HepG2 (cell line): Measurements from ENCODE around the gene PIK3R5. TPM values are rescaled to one million over a fixed set of nuclear protein-coding genes. Genes with fewer than 3 reads are reported as not detected.

Source experiments
- CSRNP2 ChIP-seq: sonication (generic); formaldehyde crosslinking; conservative IDR thresholded peaks from 2 replicates; pipeline ENCODE4 v1.8.0; 2022; ENCODE audit warnings: low read depth, missing genetic modification reagents
- FOXP1 ChIP-seq, 2 experiments: fragments of 450-650 bp in 1 of 2; IDR thresholded peaks; 2 replicates each; pipeline ENCODE4 v1.6.1; 2017 to 2018; ENCODE audit warnings: antibody characterized with exemption in 1 of 2
- HNF1B ChIP-seq: sonication (generic); formaldehyde crosslinking; IDR thresholded peaks from 2 replicates; pipeline ENCODE4 v1.5.1; 2020; ENCODE audit warnings: mild to moderate bottlenecking, moderate library complexity, missing genetic modification reagents
- PATZ1 ChIP-seq: sonication (generic); formaldehyde crosslinking; IDR thresholded peaks from 2 replicates; pipeline ENCODE4 v1.4.0; 2020; ENCODE audit warnings: missing genetic modification reagents
- PRDM10 ChIP-seq: sonication (generic); formaldehyde crosslinking; IDR thresholded peaks from 2 replicates; pipeline ENCODE4 v1.4.0; 2020; ENCODE audit warnings: low read depth, missing genetic modification reagents
- ZNF160 ChIP-seq: sonication (generic); formaldehyde crosslinking; IDR thresholded peaks from 2 replicates; pipeline ENCODE4 v1.8.0; 2022; ENCODE audit warnings: mild to moderate bottlenecking, inconsistent platforms, missing genetic modification reagents
- polyA plus RNA-seq, 8 experiments: library from polyadenylated mRNA; depleted of rRNA in 3 of 8; stranded (reverse) in 7 of 8; unstranded in 1 of 8; fragments of >200 nt; fragmentation: Illumina TruSeq in 4 of 8; extraction: Trizol in 4 of 8; gene quantifications; 2 replicates each; pipeline versions ENCODE4 v1.2.1 to v1.2.3, GENCODE V29; 2011 to 2016; ENCODE audit warnings: low read depth in 4 of 8, missing spikeins in 1 of 8, mixed read lengths in 1 of 8; ENCODE audit not compliant: insufficient read depth in 1 of 8
- total RNA-seq, 5 experiments: library from RNA; depleted of rRNA; stranded (reverse); fragments of >200 nt; fragmentation: Illumina TruSeq; extraction: Trizol; gene quantifications; 2 replicates each; pipeline ENCODE4 v1.2.3, GENCODE V29; 2016; ENCODE audit warnings: low read depth in 1 of 5
- TF ChIP-seq, protein P1 (sequence below): sonication (generic); formaldehyde crosslinking; IDR thresholded peaks from one replicate; pipeline ENCODE4 v1.5.1; 2020; ENCODE audit warnings: mild to moderate bottlenecking, missing genetic modification reagents; ENCODE audit errors: not compliant biosample characterization

PIK3R5 gene
- total and polyA plus RNA-seq, 2 of the 13 experiments (the other 11 are each of a cell fraction or from before 2014, with no cell fraction given), result not detected

- TF ChIP-seq, protein P1, sequence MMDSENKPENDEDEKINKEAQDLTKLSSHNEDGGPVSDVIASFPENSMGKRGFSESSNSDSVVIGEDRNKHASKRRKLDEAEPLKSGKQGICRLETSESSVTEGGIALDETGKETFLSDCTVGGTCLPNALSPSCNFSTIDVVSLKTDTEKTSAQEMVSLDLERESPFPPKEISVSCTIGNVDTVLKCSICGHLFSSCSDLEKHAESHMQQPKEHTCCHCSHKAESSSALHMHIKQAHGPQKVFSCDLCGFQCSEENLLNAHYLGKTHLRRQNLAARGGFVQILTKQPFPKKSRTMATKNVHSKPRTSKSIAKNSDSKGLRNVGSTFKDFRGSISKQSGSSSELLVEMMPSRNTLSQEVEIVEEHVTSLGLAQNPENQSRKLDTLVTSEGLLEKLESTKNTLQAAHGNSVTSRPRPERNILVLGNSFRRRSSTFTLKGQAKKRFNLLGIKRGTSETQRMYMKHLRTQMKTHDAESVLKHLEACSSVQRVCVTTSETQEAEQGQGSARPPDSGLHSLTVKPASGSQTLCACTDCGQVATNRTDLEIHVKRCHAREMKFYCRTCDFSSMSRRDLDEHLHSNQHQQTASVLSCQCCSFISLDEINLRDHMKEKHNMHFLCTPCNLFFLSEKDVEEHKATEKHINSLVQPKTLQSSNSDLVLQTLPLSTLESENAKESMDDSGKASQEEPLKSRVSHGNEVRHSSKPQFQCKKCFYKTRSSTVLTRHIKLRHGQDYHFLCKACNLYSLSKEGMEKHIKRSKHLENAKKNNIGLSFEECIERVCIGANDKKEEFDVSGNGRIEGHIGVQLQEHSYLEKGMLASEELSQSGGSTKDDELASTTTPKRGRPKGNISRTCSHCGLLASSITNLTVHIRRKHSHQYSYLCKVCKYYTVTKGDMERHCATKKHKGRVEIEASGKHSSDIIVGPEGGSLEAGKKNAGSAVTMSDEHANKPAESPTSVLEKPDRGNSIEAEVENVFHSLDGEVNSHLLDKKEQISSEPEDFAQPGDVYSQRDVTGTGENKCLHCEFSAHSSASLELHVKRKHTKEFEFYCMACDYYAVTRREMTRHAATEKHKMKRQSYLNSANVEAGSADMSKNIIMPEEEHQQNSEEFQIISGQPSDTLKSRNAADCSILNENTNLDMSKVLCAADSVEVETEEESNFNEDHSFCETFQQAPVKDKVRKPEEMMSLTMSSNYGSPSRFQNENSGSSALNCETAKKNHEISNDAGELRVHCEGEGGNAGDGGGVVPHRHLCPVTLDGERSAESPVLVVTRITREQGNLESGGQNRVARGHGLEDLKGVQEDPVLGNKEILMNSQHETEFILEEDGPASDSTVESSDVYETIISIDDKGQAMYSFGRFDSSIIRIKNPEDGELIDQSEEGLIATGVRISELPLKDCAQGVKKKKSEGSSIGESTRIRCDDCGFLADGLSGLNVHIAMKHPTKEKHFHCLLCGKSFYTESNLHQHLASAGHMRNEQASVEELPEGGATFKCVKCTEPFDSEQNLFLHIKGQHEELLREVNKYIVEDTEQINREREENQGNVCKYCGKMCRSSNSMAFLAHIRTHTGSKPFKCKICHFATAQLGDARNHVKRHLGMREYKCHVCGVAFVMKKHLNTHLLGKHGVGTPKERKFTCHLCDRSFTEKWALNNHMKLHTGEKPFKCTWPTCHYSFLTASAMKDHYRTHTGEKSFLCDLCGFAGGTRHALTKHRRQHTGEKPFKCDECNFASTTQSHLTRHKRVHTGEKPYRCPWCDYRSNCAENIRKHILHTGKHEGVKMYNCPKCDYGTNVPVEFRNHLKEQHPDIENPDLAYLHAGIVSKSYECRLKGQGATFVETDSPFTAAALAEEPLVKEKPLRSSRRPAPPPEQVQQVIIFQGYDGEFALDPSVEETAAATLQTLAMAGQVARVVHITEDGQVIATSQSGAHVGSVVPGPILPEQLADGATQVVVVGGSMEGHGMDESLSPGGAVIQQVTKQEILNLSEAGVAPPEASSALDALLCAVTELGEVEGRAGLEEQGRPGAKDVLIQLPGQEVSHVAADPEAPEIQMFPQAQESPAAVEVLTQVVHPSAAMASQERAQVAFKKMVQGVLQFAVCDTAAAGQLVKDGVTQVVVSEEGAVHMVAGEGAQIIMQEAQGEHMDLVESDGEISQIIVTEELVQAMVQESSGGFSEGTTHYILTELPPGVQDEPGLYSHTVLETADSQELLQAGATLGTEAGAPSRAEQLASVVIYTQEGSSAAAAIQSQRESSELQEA (CRISPR knock-in tag), result no peak
- TF ChIP-seq PRDM10 (CRISPR knock-in tag) (no peak), FOXP1 (IDR thresholded peaks at IDR 0.05) (no peak), FOXP1 (CRISPR knock-in tag; IDR thresholded peaks at IDR 0.05) (no peak), HNF1B (CRISPR knock-in tag) (no peak), PATZ1 (CRISPR knock-in tag) (no peak), CSRNP2 (no peak), ZNF160 (CRISPR knock-in tag) (no peak)
Observed at GRCh38 chr17:8867361-8867981, 98.0 kb downstream of the PIK3R5 start, which contains the start of gene PIK3R6 (continued).
